GM12873 (cell line): ENCODE measurements around the gene POLN.

ENCODE experiments used
- TF ChIP-seq, protein P1 (sequence below): IDR thresholded peaks from 2 replicates; pipeline ENCODE4 v1.5.1; 2012; ENCODE audit warnings: low read depth, mild to moderate bottlenecking, moderate library complexity, low read length, control low read depth; ENCODE audit not compliant: insufficient read depth; ENCODE audit errors: missing control alignments

The POLN gene

DNA sequence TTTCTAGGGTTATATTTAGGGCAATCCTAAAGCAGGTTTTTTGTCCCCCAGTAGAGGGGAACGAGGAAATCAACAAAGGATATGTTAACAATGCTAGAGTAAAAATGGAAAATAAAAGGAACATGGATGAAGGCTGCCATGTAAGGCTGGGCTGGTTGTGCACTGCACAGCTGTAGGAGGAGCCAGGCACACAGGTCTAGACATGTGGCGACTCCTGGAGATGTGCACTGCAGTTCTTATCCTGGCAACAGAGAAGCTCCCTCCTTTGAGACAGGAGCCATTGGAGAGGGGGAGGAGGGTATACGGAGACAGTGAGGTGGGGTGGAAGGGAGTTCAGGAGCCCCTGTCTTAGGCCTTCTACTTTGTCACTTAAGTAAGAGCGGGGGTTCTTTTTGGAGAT lies 116.9 kb downstream of the POLN start:
- TF ChIP-seq, protein P1, sequence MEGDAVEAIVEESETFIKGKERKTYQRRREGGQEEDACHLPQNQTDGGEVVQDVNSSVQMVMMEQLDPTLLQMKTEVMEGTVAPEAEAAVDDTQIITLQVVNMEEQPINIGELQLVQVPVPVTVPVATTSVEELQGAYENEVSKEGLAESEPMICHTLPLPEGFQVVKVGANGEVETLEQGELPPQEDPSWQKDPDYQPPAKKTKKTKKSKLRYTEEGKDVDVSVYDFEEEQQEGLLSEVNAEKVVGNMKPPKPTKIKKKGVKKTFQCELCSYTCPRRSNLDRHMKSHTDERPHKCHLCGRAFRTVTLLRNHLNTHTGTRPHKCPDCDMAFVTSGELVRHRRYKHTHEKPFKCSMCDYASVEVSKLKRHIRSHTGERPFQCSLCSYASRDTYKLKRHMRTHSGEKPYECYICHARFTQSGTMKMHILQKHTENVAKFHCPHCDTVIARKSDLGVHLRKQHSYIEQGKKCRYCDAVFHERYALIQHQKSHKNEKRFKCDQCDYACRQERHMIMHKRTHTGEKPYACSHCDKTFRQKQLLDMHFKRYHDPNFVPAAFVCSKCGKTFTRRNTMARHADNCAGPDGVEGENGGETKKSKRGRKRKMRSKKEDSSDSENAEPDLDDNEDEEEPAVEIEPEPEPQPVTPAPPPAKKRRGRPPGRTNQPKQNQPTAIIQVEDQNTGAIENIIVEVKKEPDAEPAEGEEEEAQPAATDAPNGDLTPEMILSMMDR: no peak

- TF ChIP-seq, protein P1: no peak
Measured at GRCh38 chr4:2116687-2117400, 125.1 kb downstream of the POLN start.

- TF ChIP-seq, protein P1: no peak
Measured at GRCh38 chr4:2105559-2105958, 136.4 kb downstream of the POLN start.

DNA sequence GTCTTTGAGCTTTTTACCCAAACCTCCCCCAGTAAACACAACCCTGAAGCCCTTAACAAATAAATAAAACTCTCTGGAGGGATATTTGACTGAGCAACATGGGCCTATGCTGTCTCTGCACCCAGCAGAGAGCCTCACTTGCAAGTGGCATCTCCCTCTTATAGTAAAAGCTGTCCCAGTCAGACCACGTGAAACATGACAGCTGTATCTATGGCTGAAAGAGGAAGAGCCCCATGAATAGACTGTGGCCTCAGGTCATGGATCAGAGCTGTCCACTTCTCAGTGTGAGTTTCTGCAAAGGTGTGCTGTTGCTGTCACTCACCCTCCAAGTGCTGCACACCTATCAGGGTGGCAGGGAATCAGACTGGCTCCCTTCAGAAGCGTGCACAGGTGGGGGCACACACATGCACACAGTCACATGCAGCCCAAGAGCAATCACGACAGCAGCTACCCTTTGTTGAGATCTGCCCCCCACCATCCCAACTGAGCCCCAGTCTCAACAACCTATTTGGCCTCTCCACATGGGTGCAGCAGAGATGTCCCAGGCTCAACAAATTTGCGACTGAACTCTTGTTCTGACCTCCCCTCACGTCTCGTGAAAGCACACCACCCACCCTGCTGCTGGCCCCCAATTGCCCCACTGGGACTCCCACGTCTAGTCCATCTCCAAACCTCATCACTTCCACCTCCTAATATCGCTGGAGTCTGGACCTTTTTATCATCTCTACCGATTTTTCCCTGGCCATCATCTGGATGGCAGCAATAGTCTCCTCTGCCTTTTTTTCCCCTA lies 137.2 kb downstream of the POLN start:
- TF ChIP-seq, protein P1: no peak

DNA sequence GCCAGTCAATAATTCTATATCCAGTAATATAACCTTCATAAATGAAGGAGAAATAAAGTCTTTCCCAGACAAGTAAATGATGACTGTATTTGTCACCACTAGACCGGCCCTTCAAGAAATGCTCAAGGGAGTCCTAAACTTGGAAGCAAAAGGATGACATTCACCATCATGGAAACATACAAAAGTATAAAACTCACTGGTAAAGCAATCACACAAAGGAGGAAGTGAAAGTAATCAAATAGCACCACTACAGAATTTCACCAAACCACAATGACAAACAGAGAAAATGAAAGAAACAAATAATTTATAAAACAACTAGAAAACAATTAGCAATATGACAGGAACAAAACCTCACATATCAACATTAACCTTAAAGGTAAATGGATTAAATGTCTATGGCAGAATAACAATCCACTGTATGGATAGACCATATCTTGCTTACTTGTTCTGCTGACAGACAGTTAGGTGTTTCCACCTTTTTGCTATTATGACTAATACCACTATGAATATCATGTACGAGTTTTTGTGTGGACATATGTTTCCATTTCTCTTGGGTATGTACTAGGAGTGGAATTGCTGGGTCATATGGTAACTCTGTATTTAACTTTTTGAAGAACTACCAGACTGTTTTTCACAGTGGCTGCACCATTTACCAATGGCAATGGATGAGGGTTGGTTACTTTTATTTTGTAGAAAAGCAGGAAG lies 137.9 kb downstream of the POLN start:
- TF ChIP-seq, protein P1: no peak

GRCh38 chr4:2103127-2103842 lies 138.6 kb downstream of the POLN start:
- TF ChIP-seq, protein P1: no peak
